ENCODE measurements around the gene JPT1.

The JPT1 gene

GRCh38 chr17:75155191-75155601 lies 884 bp upstream of the JPT1 start:
- peaks cover 13% of the 10 kb centered on the region for H3K4me1 ChIP-seq (ENCODE audit: control insufficient read depth, insufficient read depth, low read length, poor library complexity, severe bottlenecking)
- peak overlapping the region; percentile 16 for H3K4me3 ChIP-seq (ENCODE audit: extremely low read depth, insufficient read depth, low read length, poor library complexity, severe bottlenecking)
- peak overlapping the region; percentile 76 for H3K27ac ChIP-seq (ENCODE audit: low read depth, low read length, severe bottlenecking)
- no peaks in the 10 kb centered on the region for H3K9me3 ChIP-seq (ENCODE audit: control insufficient read depth, low read length)
- 67% methylated on average over 1 of the region's 3 CpGs; no CpG with 5 or more reads in 1 of the 2 experiments for WGBS, 2 experiments (ENCODE audit: insufficient coverage in 2 of 2)
- H3K36me3 ChIP-seq (ENCODE audit: control insufficient read depth, insufficient read depth, low read length) = peaks cover 22% of the 10 kb centered on the region

- 1% methylated on average over 30 to 35 of the region's 35 CpGs for WGBS, 2 experiments (ENCODE audit: insufficient coverage in 2 of 2)
- Histone ChIP-seq H3K9me3 (ENCODE audit: control insufficient read depth, low read length) (no peaks in the 10 kb centered on the region), H3K4me1 (ENCODE audit: control insufficient read depth, insufficient read depth, low read length, poor library complexity, severe bottlenecking) (peaks cover 9% of the 10 kb centered on the region), H3K27ac (ENCODE audit: low read depth, low read length, severe bottlenecking) (peak overlapping the region; percentile 84), H3K4me3 (ENCODE audit: extremely low read depth, insufficient read depth, low read length, poor library complexity, severe bottlenecking) (peak overlapping the region; percentile 85), H3K36me3 (ENCODE audit: control insufficient read depth, insufficient read depth, low read length) (peaks cover 30% of the 10 kb centered on the region)
Observed at GRCh38 chr17:75153780-75154194, 525 bp downstream of the JPT1 start.

- Histone ChIP-seq H3K4me3 (ENCODE audit: extremely low read depth, insufficient read depth, low read length, poor library complexity, severe bottlenecking) (peak overlapping the region; percentile 85), H3K4me1 (ENCODE audit: control insufficient read depth, insufficient read depth, low read length, poor library complexity, severe bottlenecking) (peaks cover 9% of the 10 kb centered on the region), H3K9me3 (ENCODE audit: control insufficient read depth, low read length) (no peaks in the 10 kb centered on the region), H3K27ac (ENCODE audit: low read depth, low read length, severe bottlenecking) (peak overlapping the region; percentile 84), H3K36me3 (ENCODE audit: control insufficient read depth, insufficient read depth, low read length) (peaks cover 35% of the 10 kb centered on the region)
- WGBS, 2 experiments (ENCODE audit: insufficient coverage in 2 of 2) = 0 to 2% methylated on average over 23 of the region's 28 CpGs
Observed at GRCh38 chr17:75152922-75153779, 1.2 kb downstream of the JPT1 start.

GRCh38 chr17:75152523-75152921 lies 1.8 kb downstream of the JPT1 start:
- H3K27ac ChIP-seq (ENCODE audit: low read depth, low read length, severe bottlenecking) = peak overlapping the region; percentile 84
- 10 to 16% methylated on average over 3 to 5 of the region's 6 CpGs for WGBS, 2 experiments (ENCODE audit: insufficient coverage in 2 of 2)

GRCh38 chr17:75151930-75152329 lies 2.4 kb downstream of the JPT1 start:
- H3K27ac ChIP-seq (ENCODE audit: low read depth, low read length, severe bottlenecking) = no peak overlapping the region
- H3K4me3 ChIP-seq (ENCODE audit: extremely low read depth, insufficient read depth, low read length, poor library complexity, severe bottlenecking) = peak overlapping the region; percentile 85
- H3K9me3 ChIP-seq (ENCODE audit: control insufficient read depth, low read length) = no peaks in the 10 kb centered on the region
- 100% methylated on average over 1 to 2 of the region's 6 CpGs for WGBS, 2 experiments (ENCODE audit: insufficient coverage in 2 of 2)
- peaks cover 10% of the 10 kb centered on the region for H3K4me1 ChIP-seq (ENCODE audit: control insufficient read depth, insufficient read depth, low read length, poor library complexity, severe bottlenecking)
- peaks cover 37% of the 10 kb centered on the region for H3K36me3 ChIP-seq (ENCODE audit: control insufficient read depth, insufficient read depth, low read length)

More at GRCh38 chr17:75152523-75152921, 1.8 kb downstream of the JPT1 start:
- Histone ChIP-seq H3K4me1 (ENCODE audit: control insufficient read depth, insufficient read depth, low read length, poor library complexity, severe bottlenecking) (peaks cover 9% of the 10 kb centered on the region), H3K4me3 (ENCODE audit: extremely low read depth, insufficient read depth, low read length, poor library complexity, severe bottlenecking) (peak overlapping the region; percentile 85), H3K36me3 (ENCODE audit: control insufficient read depth, insufficient read depth, low read length) (peaks cover 37% of the 10 kb centered on the region), H3K9me3 (ENCODE audit: control insufficient read depth, low read length) (no peaks in the 10 kb centered on the region)

GRCh38 chr17:75147878-75148546 lies 6.3 kb downstream of the JPT1 start:
- no peaks in the 10 kb centered on the region for H3K9me3 ChIP-seq (ENCODE audit: control insufficient read depth, low read length)
- H3K27ac ChIP-seq (ENCODE audit: low read depth, low read length, severe bottlenecking) = no peak overlapping the region
- peaks cover 74% of the 10 kb centered on the region for H3K36me3 ChIP-seq (ENCODE audit: control insufficient read depth, insufficient read depth, low read length)
- 92 to 95% methylated on average over 2 to 6 of the region's 6 CpGs for WGBS, 2 experiments (ENCODE audit: insufficient coverage in 2 of 2)
- no peak overlapping the region for H3K4me3 ChIP-seq (ENCODE audit: extremely low read depth, insufficient read depth, low read length, poor library complexity, severe bottlenecking)
- H3K4me1 ChIP-seq (ENCODE audit: control insufficient read depth, insufficient read depth, low read length, poor library complexity, severe bottlenecking) = peaks cover 6% of the 10 kb centered on the region

- peaks cover 2% of the 10 kb centered on the region for H3K4me1 ChIP-seq (ENCODE audit: control insufficient read depth, insufficient read depth, low read length, poor library complexity, severe bottlenecking)
- no peak overlapping the region for H3K27ac ChIP-seq (ENCODE audit: low read depth, low read length, severe bottlenecking)
- no peaks in the 10 kb centered on the region for H3K9me3 ChIP-seq (ENCODE audit: control insufficient read depth, low read length)
- H3K36me3 ChIP-seq (ENCODE audit: control insufficient read depth, insufficient read depth, low read length) = peaks cover 86% of the 10 kb centered on the region
- 91 to 100% methylated on average over 2 of the region's 3 CpGs for WGBS, 2 experiments (ENCODE audit: insufficient coverage in 2 of 2)
- no peak overlapping the region for H3K4me3 ChIP-seq (ENCODE audit: extremely low read depth, insufficient read depth, low read length, poor library complexity, severe bottlenecking)
Observed at GRCh38 chr17:75146592-75146991, 7.7 kb downstream of the JPT1 start.

GRCh38 chr17:75144816-75145512 lies 9.3 kb downstream of the JPT1 start:
- Histone ChIP-seq H3K27ac (ENCODE audit: low read depth, low read length, severe bottlenecking) (no peak overlapping the region), H3K4me3 (ENCODE audit: extremely low read depth, insufficient read depth, low read length, poor library complexity, severe bottlenecking) (no peak overlapping the region), H3K9me3 (ENCODE audit: control insufficient read depth, low read length) (no peaks in the 10 kb centered on the region), H3K36me3 (ENCODE audit: control insufficient read depth, insufficient read depth, low read length) (peaks cover 94% of the 10 kb centered on the region), H3K4me1 (ENCODE audit: control insufficient read depth, insufficient read depth, low read length, poor library complexity, severe bottlenecking) (peaks cover 2% of the 10 kb centered on the region)
- 96 to 98% methylated on average over 7 of the region's 11 CpGs for WGBS, 2 experiments (ENCODE audit: insufficient coverage in 2 of 2)

- no peak overlapping the region for H3K27ac ChIP-seq (ENCODE audit: low read depth, low read length, severe bottlenecking)
- no peaks in the 10 kb centered on the region for H3K9me3 ChIP-seq (ENCODE audit: control insufficient read depth, low read length)
- H3K36me3 ChIP-seq (ENCODE audit: control insufficient read depth, insufficient read depth, low read length) = peaks cover 93% of the 10 kb centered on the region
- WGBS, 2 experiments (ENCODE audit: insufficient coverage in 2 of 2) = 92 to 100% methylated on average over 3 to 7 of the region's 13 CpGs
- H3K4me1 ChIP-seq (ENCODE audit: control insufficient read depth, insufficient read depth, low read length, poor library complexity, severe bottlenecking) = peaks cover 2% of the 10 kb centered on the region
- no peak overlapping the region for H3K4me3 ChIP-seq (ENCODE audit: extremely low read depth, insufficient read depth, low read length, poor library complexity, severe bottlenecking)
Observed at GRCh38 chr17:75142236-75142971, 11.9 kb downstream of the JPT1 start.

GRCh38 chr17:75138519-75138918 lies 15.8 kb downstream of the JPT1 start:
- H3K4me1 ChIP-seq (ENCODE audit: control insufficient read depth, insufficient read depth, low read length, poor library complexity, severe bottlenecking) = peaks cover 6% of the 10 kb centered on the region
- no peak overlapping the region for H3K4me3 ChIP-seq (ENCODE audit: extremely low read depth, insufficient read depth, low read length, poor library complexity, severe bottlenecking)
- H3K27ac ChIP-seq (ENCODE audit: low read depth, low read length, severe bottlenecking) = no peak overlapping the region
- H3K9me3 ChIP-seq (ENCODE audit: control insufficient read depth, low read length) = no peaks in the 10 kb centered on the region
- peaks cover 82% of the 10 kb centered on the region for H3K36me3 ChIP-seq (ENCODE audit: control insufficient read depth, insufficient read depth, low read length)
- WGBS, 2 experiments (ENCODE audit: insufficient coverage in 2 of 2) = 95 to 100% methylated on average over 4 to 5 of the region's 5 CpGs
